ENCODE data around the gene KIF21B.
"Not testable (repeated sequence)": the region's sequence is repeated elsewhere in the genome, so short reads cannot be mapped to it uniquely, and the experiment has no call there.

KIF21B gene

DNA sequence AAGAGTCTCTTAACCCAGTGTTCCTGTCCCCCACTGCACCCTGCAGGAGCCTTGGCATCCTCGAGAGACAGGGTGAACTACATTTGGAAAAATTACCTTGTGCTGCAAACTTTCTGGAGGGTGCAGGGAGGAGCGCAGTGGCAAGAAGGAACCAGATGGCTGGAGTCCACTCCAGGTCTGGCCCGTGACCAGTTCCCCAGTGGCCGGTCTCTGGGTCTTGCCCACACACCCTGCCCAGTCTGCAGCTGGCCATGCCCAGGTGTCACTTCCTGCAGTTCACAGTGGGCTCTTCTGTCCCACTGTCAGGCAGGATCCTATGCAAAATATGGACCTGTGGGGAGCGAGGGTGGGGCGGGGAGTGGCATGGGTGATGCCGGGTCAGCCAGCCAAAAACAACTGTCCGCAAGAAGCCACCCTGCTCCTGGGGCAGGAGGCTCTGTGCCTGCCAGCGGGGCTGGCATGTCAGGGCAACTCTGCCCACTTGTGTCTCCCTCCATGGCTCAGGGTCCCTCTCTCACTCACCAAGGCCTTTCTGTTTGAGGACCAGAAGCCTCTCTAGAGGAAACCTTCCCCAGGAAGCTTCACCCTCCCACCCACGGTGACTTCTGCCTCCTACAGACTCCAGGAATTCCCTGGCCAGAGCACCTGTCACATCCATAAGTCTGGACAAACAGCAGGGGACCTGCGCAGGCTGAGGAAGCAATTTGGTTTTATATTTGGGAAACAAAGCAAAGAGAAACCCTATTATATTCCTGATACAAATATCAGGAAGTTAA, 55.6 kb downstream of the KIF21B start:
- no peak overlapping the region for H3K4me3 Mint-ChIP-seq
- H3K4me1 Mint-ChIP-seq, result peaks cover 19% of the 10 kb centered on the region
- peaks cover 62% of the 10 kb centered on the region for H3K36me3 Mint-ChIP-seq
- no peak overlapping the region for H3K27ac Mint-ChIP-seq
- ATAC-seq, result no peak
- no peak for DNase-seq (ENCODE audit: low spot score in 2 of 2)
- no peaks in the 10 kb centered on the region for H3K9me3 Mint-ChIP-seq

DNA sequence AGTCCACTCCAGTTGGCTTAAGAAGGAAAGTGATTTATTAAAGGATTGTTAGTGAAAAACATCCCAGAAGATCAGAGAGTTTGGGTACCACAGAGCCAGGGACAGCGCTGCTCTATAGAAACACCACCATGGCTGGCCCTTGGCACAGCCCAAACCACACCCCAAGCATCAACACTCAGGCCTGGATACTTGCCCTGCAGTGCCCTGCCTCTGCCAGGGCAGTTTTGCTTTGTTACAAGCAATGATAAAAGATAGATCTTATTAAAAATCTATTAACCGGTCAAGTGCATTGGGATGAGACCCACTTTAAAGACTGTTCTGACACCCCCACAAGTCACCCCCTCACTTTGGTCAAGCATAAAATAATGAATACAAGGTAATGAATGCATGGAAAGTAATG, 56.6 kb downstream of the KIF21B start:
- Mint-ChIP-seq H3K27ac (no peak overlapping the region), H3K9me3 (no peaks in the 10 kb centered on the region), H3K4me1 (peaks cover 23% of the 10 kb centered on the region), H3K36me3 (peaks cover 52% of the 10 kb centered on the region), H3K4me3 (no peak overlapping the region)
- ATAC-seq, result no peak
- DNase-seq (ENCODE audit: low spot score in 2 of 2), result no peak

DNA sequence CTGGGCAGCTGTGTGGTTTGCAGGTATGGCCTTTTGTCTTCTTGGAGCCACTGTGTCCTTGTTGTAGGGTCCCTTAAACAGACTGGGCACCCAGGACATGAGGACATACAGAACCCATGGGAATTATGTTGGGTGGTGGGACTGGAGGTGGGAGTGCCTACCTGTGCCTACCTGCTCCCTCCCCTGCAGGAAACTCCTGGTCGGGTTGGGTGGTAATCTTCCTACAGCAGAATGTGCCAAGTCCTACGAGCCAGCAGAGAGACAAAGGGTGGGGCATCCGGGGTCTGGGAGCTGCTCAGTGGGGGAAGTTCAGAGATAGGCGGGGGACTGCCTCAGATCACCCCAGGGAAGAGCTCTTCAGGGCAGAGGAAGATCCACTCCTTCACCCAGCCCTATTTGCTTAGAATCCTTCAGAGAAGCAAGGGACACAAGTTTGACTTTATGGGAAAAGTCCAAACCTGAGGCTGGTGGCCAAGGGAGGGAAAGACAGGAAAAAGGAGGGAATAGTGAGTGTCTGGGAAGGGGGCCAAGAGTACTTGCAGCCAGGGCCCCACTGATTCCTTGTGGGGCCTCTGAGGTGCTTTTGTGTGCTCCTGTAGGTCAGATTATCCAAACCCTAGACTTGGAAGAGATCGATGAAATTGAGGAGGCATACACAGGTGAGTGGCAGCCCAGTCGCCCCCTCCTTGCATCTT, 58.3 kb downstream of the KIF21B start:
- H3K4me3 Mint-ChIP-seq, result no peak overlapping the region
- DNase-seq (ENCODE audit: low spot score in 2 of 2) (no peak), ATAC-seq (no peak)
- H3K36me3 Mint-ChIP-seq, result peaks cover 35% of the 10 kb centered on the region
- H3K27ac Mint-ChIP-seq, result peak overlapping the region; percentile 81
- H3K4me1 Mint-ChIP-seq, result peaks cover 18% of the 10 kb centered on the region
- H3K9me3 Mint-ChIP-seq, result no peaks in the 10 kb centered on the region

DNA sequence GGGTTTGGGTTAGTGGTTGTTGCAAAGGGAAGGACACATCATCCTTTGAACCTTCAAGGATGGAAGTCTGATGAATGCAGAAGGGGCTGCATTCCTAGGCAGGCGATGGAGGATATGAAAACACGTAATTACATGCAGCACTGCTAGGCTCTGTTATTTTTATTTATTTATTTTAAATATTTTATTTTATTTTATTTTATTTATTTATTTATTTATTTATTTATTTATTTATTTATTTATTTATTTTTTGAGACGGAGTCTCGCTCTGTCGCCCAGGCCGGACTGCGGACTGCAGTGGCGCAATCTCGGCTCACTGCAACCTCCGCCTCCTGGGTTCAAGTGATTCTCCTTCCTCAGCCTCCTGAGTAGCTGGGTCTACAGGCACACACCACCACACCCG, 59.6 kb downstream of the KIF21B start:
- Mint-ChIP-seq H3K36me3 (peaks cover 22% of the 10 kb centered on the region), H3K27ac (peak overlapping the region; percentile 4)
- ATAC-seq; H3K4me3 Mint-ChIP-seq; H3K4me1 Mint-ChIP-seq; H3K9me3 Mint-ChIP-seq; DNase-seq (ENCODE audit: low spot score in 2 of 2): not testable (repeated sequence)

DNA sequence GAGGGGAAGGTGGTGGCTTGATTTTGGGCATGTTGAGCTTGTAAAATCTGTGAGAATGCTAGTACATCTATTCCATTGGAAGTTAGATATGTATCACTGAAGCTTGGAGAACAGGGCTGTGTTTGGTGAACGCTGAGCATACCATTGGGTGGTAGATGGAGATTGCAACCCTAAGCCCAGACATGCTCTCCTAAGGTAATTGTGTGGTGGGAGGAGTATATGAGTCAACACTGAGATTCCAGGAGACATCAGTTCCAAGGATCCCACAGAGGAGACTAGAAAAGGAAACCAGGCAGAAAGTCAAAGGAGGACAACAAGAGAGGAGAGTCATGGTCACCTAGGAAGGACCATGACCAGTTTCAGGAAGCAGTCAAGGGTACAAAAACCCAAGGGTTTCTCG, 60.4 kb downstream of the KIF21B start:
- peaks cover 6% of the 10 kb centered on the region for H3K4me1 Mint-ChIP-seq
- no peaks in the 10 kb centered on the region for H3K9me3 Mint-ChIP-seq
- H3K4me3 Mint-ChIP-seq, result no peak overlapping the region
- H3K36me3 Mint-ChIP-seq, result peaks cover 22% of the 10 kb centered on the region
- H3K27ac Mint-ChIP-seq, result no peak overlapping the region
- DNase-seq (ENCODE audit: low spot score in 2 of 2) (no peak), ATAC-seq (no peak)

DNA sequence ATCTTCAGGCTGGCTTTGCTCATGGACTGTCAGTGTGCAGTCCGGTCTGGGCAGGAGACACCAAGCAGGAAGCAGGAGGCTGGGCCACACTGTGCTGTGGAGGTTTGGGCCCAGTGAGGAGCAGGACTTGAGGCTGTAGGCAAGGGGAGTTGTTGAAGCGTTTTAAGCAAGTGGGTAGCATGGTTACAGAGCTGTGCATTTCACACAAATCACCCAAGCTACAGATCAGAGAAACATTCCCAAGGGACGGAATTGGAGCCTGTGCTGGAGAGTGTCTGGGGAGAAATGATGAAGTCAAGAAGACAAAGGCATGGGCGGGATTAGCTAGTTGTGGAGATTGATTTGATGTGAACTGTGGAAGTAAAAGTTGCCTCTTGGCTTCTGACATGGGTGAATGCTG, 60.9 kb downstream of the KIF21B start:
- H3K9me3 Mint-ChIP-seq, result no peaks in the 10 kb centered on the region
- H3K27ac Mint-ChIP-seq, result no peak overlapping the region
- H3K4me3 Mint-ChIP-seq, result no peak overlapping the region
- peaks cover 22% of the 10 kb centered on the region for H3K36me3 Mint-ChIP-seq
- peaks cover 6% of the 10 kb centered on the region for H3K4me1 Mint-ChIP-seq
- DNase-seq (ENCODE audit: low spot score in 2 of 2), result no peak
- no peak for ATAC-seq

DNA sequence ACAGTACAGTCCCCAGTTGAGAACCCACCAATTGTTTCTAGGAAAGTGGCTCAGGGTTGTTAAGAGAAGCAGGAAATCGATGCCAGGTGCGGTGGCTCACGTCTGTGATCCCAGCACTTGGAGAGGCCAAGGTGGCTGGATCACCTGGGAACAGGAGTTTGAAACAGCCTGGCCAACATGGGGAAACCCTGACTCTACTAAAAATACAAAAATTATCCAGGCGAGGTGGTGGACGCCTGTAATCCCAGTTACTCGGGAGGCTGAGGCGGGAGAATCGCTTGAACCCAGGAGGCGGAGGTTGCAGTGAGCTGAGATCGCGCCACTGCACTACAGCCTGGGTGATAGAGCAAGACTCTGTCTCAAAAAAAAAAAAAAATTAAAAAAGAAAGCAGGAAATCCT, 61.4 kb downstream of the KIF21B start:
- not testable (repeated sequence) for H3K27ac Mint-ChIP-seq, ATAC-seq

DNA sequence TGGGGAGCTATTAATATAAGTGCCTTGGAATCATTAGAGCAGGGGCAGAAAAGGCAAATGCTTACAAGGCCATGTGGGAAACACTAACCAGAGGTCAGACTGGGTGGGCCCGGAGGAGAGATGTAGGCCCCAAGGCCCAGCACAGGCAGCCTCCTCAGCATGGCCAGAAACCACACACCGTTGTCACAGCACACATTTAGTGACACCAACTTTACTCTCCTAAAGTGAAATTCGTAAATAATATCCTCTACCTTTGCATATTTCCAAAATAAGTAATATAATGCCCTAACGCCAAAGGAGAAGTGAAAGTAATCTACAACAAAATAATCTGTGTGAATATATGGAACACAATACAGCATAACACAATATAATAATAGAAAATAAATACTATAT, 62.6 kb downstream of the KIF21B start:
- DNase-seq (ENCODE audit: low spot score in 2 of 2) (no peak), ATAC-seq (no peak)
- Mint-ChIP-seq H3K4me3 (no peak overlapping the region), H3K27ac (no peak overlapping the region), H3K9me3 (no peaks in the 10 kb centered on the region), H3K36me3 (peaks cover 8% of the 10 kb centered on the region), H3K4me1 (peaks cover 6% of the 10 kb centered on the region)

More for the DNA sequence above, 61.4 kb downstream of the KIF21B start:
- H3K36me3 Mint-ChIP-seq, result peaks cover 17% of the 10 kb centered on the region
- DNase-seq (ENCODE audit: low spot score in 2 of 2); H3K4me1 Mint-ChIP-seq; H3K4me3 Mint-ChIP-seq; H3K9me3 Mint-ChIP-seq: not testable (repeated sequence)

DNA sequence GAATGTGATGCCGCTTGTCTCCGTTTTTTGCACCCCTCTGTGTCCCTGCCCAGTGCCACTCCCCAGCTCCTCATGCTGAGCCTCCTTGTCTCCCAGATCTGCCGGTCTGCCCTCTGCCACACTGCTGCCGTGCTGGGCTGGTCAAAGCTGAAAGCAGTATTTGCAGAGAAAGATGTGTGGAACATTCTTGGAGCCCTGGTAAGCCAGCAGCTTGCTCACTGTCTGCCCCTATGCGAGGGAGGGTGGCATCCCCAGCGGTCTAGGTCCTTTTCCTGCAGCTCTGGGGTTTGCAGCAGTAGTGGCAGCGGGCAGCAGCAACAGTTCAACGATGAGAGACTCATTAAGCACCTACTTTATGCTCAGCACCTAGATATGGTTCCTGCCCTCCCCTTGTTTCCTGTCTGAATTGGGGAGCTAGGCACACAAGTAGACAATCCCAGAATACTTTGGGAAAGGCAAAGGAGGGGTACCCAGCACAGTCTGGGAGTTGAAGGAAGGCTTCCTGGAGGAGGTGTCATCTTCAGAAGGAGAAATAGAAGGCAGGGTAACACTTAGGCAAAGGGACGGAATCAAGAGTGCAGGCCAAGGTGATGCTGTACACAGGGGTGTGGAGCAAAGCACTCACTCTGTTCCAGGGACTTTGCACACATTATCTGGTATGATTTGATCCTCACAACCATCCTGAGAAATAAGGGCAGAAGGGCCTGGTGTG, 63.1 kb downstream of the KIF21B start:
- Mint-ChIP-seq H3K36me3 (peaks cover 3% of the 10 kb centered on the region), H3K9me3 (no peaks in the 10 kb centered on the region)

DNA sequence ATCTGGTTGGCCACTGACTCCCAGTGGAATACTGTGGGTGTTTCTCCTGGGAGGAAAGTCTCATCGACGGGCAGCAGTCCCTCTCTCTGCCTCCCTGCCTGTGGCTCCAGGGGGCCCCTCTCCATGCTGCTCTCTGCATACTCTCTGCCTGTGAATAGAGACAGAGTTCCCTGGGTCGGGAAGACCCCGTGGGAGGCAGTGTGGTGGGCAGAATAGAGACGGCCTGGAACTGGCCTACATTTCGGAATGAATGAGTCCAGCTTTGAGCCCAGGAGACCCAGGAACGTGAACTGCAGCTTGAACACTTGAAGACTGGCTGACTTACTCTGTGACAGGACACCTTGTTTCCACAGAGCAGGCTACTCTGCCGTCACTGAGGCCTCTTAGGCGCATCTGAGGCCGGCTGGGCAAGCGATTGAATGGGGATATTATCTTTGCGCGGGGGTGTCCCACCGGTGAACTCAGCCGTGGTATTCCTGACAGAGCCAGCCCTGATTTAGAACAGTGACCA, 64.0 kb downstream of the KIF21B start:
- Mint-ChIP-seq H3K4me1 (peaks cover 6% of the 10 kb centered on the region), H3K36me3 (no peaks in the 10 kb centered on the region), H3K27ac (no peak overlapping the region), H3K9me3 (no peaks in the 10 kb centered on the region), H3K4me3 (no peak overlapping the region)
- DNase-seq (ENCODE audit: low spot score in 2 of 2), result no peak
- ATAC-seq, result no peak

More for the DNA sequence above, 63.1 kb downstream of the KIF21B start:
- Mint-ChIP-seq H3K4me3 (no peak overlapping the region), H3K27ac (no peak overlapping the region), H3K4me1 (peaks cover 6% of the 10 kb centered on the region)
- ATAC-seq (no peak), DNase-seq (ENCODE audit: low spot score in 2 of 2) (no peak)

DNA sequence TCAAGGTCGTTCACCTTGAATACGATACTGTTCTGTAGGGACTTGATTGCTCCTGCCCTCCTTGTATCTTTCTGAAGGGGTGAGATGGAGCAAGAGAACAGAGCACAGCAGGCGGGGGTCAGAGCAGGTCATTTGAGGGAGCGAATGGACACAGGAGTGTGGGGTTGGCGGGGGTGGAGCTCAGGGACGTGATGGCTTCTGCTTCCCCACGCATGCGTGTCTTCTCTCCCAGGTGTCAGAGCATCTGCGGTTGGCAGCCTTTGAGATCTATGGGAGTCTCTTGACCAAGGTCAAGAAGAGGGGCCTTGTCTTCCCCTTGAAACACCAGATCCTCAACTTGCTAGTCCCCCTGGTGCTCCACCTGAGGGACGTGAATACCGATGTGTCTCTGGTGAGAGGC, 64.9 kb downstream of the KIF21B start:
- DNase-seq (ENCODE audit: low spot score in 2 of 2), result no peak
- no peak overlapping the region for H3K27ac Mint-ChIP-seq

DNA sequence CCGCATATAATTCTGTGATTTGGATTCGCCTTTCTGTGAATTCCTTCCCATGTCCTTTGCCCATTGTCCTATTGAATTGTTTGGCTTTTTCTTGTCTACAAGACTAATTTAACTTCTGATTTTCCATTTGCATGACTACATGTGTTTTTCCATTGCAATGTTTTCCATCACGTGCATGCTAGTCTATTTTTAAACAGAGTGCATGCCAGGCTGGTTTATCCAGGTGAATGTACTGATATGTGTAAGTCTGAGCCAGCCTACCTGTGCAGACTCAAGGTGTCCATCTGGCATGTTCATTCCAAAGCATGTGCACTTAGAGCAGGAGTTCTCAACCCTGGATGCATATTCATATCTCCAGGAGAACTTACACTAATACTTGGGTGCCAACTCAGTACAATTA, 69.1 kb downstream of the KIF21B start:
- Mint-ChIP-seq H3K27ac (no peak overlapping the region), H3K4me1 (no peaks in the 10 kb centered on the region), H3K4me3 (no peak overlapping the region), H3K36me3 (no peaks in the 10 kb centered on the region), H3K9me3 (no peaks in the 10 kb centered on the region)
- ATAC-seq (no peak), DNase-seq (ENCODE audit: low spot score in 2 of 2) (no peak)

More for the DNA sequence above, 64.9 kb downstream of the KIF21B start:
- Mint-ChIP-seq H3K4me3 (no peak overlapping the region), H3K9me3 (no peaks in the 10 kb centered on the region), H3K4me1 (peaks cover 6% of the 10 kb centered on the region), H3K36me3 (no peaks in the 10 kb centered on the region)
- no peak for ATAC-seq

DNA sequence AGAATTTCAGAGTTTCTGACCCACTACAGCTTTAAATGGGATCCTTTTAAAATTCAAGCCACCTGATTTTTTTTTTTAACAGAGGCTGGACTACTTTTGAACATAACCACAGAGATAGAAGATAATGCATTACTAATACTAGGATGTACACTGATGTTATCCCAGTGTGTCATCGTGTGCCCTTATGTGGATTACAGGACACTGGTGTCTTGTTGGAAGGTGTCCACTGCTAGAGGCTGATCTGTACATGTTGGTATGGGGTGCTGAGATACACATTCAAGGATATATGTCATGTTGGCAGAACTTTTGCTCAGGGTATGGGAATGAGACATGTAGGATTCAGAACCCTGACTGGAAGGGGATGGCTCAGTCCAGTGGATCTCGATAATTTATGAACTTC, 72.5 kb downstream of the KIF21B start:
- Mint-ChIP-seq H3K27ac (no peak overlapping the region), H3K9me3 (peaks cover 3% of the 10 kb centered on the region), H3K4me1 (no peaks in the 10 kb centered on the region), H3K36me3 (no peaks in the 10 kb centered on the region), H3K4me3 (no peak overlapping the region)
- ATAC-seq, result no peak
- DNase-seq (ENCODE audit: low spot score in 2 of 2), result no peak

DNA sequence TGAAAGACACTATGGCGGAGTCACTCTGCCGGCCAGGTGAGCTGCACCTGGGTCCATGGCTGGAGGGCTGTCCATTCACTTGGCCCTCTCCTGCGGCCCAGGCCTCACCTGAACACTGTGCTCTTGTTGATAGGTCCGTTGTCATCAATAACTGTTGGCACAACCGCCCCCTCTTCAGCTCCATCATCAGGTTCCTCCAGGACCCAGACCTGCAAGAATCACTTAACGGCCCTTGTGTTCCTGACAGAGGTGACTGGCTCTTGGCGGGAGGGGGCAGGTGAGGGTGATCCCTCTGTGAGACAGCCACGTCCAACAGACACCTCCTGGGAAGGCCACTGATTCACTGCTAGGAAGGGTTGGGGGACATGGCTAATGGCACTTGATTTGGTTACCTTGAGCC, 73.9 kb downstream of the KIF21B start:
- peaks cover 3% of the 10 kb centered on the region for H3K9me3 Mint-ChIP-seq
- no peak overlapping the region for H3K4me3 Mint-ChIP-seq
- ATAC-seq (no peak), DNase-seq (ENCODE audit: low spot score in 2 of 2) (no peak)
- H3K4me1 Mint-ChIP-seq, result no peaks in the 10 kb centered on the region
- H3K27ac Mint-ChIP-seq, result no peak overlapping the region
- H3K36me3 Mint-ChIP-seq, result no peaks in the 10 kb centered on the region

DNA sequence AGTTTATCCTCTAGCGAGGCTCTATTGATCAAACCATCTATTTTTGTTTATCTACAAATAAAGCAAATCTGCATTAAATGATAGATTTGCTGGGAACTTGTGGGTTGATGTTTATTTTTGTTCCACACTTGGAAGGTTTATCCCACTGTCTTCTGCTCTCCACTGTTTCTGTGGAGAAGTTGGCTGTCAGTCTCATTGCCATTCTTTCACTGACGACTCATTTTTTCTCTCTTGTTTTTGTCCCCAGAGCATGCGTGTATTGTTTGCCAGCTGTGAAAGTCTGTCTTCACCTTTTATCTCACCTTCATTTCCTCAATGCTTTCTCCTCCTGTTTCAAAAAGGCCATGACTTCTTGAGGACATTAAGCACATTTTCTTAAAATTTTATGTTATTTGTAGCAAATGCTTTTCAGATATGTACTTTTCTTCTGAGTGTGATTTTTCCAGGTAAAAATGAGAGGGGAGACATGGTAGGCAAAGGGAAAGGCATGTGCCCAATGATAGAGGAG, 76.4 kb downstream of the KIF21B start:
- DNase-seq (ENCODE audit: low spot score in 2 of 2) (no peak), ATAC-seq (no peak)
- peaks cover 3% of the 10 kb centered on the region for H3K9me3 Mint-ChIP-seq
- no peaks in the 10 kb centered on the region for H3K4me1 Mint-ChIP-seq
- H3K4me3 Mint-ChIP-seq, result no peak overlapping the region
- no peak overlapping the region for H3K27ac Mint-ChIP-seq
- no peaks in the 10 kb centered on the region for H3K36me3 Mint-ChIP-seq
